Measurements from ENCODE around the gene GRN.
"Not testable (repeated sequence)": the region's sequence is repeated elsewhere in the genome, so short reads cannot be mapped to it uniquely, and the experiment has no call there.

The GRN gene

DNA sequence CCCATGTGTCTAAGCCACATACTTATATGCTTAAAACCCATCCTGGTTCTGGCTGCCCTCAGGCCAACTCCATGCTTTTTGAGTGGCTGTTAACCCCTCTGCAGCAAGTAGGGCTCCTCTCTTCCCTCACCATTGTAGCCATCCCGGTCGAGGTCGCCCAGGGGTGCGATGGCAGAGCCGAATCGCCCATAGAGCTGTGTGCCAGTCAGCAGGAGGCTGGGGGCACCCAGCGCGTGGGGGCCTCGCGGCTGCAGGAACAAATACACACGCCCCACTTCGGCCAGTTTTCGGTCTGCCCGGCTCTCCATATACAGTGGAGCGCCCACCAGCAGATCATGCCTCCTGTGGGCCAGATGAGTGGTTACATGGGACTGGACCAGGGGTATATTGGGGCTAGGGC lies 38.3 kb downstream of the GRN start:
- DNase-seq, result no peak

DNA sequence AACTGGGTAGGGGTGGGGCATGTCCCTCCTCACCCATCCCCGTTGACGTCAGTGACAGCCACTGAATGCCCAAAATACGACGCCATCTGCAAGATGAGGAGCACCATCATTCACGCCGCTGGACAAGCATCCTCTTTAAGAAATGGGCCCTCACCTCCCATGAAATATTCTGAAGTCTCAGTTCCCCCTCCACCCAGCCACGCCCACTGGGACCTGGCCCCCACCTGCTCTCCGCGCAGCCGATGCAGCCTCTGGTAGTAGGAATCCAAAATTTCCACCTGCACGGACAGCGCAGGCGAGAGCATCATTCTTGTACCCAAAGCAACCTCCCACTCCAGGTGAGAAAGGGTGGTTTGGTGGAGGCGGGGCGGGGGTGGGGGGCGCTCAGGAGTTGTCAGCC lies 38.8 kb downstream of the GRN start:
- DNase-seq, result no peak

DNA sequence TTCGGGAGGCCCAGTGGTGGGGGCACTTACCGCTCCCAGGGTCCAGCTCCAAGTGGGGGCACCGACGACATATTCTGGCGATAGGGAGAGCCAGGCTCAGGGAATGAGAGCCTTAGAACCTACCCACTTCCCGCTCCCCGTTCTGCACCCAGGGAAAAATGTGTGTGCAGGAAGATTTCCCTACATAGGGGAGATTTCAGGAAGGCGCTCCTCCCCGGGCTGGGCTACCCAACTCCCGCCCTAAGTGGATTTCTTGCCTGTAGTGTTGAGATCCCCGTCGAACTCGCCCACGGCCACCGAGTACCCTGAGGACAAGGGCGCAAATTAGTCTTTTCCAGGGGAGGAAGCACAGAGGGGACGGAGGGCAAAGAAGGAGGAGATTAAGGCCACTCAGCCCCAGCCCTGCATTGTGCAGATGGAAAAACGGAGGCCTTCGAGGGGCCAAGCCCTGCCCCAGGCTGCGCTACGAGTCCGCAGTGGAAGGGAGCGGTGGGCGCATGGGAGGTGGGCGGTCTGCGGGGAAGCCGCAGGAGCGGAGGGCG lies 39.2 kb downstream of the GRN start:
- no peak for DNase-seq

DNA sequence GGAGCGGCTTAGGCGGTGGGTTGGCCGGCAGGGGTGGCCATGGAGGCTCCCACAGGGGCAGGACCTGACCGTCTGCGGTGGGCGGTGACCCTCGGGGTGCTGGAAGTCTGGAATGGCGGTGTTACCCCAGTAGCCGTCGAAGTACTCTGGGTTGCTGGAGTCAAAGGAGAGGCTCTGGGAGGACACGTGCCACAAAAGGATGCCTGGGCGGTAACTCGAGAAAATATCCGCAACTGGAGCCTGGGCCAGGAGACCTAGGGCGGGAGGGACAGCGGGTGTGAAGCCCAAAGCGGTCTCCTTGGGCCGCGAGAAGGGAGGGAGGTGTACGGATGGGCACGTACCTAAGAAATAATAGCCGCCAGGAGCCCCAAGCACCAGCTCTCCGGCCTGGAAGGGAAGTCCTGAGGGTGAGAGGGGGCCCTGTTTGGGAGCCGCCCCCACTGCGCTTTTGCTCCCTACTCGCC lies 39.8 kb downstream of the GRN start:
- DNase-seq, result no peak

- peak; percentile 81 for DNase-seq
These were observed 40.4 kb downstream of the GRN start for GRCh38 chr17:44385287-44386181.

- DNase-seq, result no peak
These were observed 41.1 kb downstream of the GRN start for GRCh38 chr17:44386182-44386525.

- DNase-seq, result no peak
These were observed 42.7 kb downstream of the GRN start for GRCh38 chr17:44387804-44388203.

DNA sequence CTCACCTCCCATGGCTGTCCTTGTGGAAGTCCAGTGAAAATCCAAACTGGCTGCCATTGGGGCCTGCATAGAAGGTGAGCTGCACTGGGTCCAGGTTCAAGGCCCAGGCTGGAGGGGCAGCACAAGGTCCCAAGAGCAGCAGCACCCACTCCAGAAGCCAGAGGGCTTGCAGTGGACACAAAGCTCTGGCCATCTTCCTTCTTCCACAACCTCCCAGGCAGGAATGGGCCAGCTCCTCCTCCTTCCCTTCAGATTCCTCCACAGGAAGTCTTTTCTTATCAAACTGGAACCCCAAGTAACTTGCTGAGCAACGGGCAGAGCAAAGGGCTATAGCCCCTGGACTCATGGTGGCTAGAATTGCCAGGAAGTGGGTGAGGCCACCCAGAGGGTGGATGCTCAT lies 44.2 kb downstream of the GRN start, which contains the start of gene ITGA2B:
Gene ITGA2B, minus strand, starts transcription at position 369 of the 400 bp plus-strand sequence. Its CDS starts 176 bp downstream, at position 193.
- DNase-seq, result no peak

- DNase-seq, result no peak
These were observed 44.7 kb downstream of the GRN start for GRCh38 chr17:44389723-44390202.

DNA sequence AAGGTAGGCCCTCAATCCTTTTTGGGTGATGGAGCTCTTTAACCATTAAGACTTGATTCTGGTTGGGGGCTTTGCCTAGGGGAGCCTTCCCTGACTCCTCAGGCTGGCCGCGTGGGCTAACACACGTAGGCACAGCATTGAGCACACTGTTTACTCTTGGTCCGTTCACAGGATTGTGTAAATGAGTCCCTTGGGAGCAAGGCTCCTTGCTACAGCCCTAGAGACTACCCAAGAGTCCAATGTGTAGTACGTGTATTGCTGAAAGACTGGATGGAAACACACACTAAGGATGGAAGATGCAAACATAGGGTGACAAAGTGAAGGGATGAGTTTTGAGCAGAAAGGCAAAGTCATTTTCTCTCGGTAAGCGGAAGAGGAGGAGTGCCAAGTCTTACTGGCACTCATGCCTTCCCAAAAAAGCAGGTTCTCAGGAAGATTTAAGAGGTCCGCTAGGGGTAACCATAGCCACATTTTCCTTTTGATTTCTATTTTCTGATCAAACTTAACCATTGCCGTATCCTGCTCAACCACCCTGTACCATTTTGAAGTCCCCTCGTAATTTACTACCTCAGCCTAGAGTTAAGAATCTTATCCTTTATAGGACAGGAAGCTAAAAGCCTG lies 45.3 kb downstream of the GRN start:
- no peak for DNase-seq

DNA sequence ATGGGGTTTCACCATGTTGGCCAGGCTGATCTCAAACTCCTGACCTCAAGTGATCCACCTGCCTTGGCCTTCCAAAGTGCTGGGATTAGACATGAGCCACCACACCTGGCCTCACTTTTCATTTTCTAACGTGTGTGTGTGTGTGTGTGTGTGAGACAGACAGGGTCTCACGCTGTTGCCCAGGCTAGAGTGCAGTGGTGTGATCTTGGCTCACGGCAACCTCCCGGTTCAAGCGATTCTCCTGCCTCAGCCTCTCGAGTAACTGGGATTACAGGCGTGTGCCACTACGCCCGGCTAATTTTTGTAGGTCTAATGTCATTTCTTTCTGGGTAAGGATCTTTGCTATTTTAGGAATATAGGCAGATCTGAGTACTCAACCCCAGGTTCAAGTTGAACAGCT lies 49.0 kb downstream of the GRN start:
- DNase-seq, result not testable (repeated sequence)

DNA sequence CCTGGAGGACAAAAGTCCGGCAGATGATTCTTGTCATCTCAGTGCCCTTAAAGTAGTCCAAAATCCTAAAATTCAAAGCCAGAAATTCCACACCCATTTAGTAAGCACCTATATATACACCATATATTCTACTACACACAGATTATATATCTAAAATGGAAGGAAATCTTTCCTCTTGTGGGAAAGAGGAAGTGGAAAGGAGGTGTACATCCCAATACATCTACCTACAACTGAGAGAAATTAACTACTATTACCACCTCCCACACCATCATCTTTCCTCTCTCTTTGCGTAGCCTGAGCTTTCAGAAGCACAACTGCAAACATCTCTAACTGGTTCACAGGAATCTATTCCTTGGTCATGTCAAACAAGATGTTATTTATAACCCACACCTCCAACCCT lies 49.7 kb downstream of the GRN start:
- no peak for DNase-seq

DNA sequence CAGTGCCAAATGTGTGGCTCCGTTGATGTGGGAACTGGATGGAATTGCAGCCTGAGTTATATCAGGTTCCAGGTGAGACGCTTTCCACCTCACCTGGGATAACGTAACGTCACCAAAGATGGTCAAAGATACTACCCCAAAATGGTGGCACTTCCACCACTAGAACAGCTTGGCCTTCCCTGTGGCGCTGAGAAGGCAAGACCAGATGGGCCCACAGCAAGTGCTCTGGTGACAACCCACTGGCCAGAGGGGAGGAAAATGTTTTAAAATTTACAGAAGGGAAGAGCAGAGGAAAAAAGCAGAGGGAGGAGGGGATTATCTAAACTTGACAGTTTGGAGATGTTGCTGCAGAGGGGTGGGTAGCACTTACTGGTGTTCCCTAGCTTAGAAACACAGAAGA lies 51.8 kb downstream of the GRN start:
- DNase-seq, result no peak

- no peak for DNase-seq
These were observed 52.7 kb downstream of the GRN start for GRCh38 chr17:44397479-44398440.

- DNase-seq, result no peak
These were observed 53.9 kb downstream of the GRN start for GRCh38 chr17:44398692-44399691.

DNA sequence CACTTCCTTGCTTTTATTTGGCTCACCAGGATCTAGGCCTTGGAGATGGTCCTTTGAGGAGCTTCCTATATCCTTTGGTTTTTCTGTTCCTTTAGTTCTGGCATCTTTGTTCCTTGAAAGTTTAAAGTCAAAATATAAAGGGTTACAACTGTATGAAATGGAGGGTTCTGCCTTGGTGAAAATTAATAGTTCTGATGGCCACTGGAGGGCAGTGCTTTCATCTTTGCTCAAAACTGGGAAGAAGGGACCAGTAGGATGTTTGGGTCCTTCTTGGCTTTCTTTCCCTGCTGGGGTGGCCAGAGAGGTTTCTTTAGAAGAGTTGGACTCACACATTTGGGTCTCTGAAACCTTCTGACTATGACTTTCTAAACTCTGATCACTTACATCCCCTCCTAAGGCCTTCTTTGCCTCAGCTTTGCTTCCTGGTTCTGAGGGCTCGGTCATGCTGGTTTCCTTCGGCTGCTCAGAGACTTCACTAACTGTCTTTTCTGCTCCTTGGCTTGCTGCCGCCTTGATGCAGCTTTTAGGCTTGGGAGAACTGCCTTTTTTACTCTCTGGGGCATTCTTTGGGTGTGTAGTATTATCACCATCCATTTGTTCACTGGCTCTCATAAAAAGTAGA lies 55.2 kb downstream of the GRN start:
- no peak for DNase-seq

Data from right kidney (tissue), 1 donor.